Measurements from ENCODE around the gene EPB42.

DNA sequence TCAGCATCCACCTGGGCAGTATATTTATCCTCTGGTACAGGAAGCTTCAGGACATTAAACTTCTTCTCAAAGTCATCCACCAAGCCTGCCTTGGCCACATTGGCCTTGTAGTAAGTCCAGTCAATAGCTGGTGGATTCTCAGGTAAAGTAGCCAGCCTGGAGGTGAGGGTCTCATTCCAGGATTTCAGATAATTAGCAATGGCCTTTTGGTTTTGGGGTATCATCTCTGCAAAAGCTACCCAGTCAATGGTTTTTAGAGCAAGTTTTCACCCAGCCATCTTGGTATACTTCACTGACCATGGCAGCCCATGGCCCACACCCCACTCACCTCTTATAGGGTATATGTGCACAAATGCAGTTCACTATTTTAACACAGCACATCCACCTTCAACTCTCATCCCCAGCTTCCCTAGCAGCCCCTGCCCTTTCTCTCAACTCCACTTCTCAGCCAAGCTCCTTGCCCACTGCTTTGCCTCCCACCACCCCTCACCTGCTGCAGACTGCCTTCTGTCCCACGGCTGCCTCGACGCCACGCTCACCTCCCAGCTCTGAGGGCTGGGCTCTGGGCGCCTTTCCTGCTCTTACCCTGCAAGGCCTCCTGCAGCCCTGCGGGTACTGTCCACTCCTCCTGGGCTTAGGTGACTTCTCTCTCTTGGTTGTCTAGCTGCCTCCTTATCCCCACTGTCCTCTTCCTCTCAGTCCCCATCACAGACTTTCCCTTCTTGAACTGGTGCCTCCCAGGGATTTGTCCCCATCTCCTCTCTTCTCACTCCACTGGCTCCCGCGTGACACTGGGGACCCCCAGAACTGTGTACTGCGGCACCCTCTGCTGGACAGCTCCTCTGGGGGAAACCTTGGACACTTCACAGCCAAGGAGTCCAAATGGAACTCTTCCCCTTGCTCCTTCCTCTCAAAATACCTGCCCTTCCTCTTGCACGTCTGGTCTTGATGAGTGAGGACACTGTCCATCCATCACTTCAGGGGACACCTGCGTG is 47.6 kb upstream of the EPB42 start:
- TF ChIP-seq, protein P1, sequence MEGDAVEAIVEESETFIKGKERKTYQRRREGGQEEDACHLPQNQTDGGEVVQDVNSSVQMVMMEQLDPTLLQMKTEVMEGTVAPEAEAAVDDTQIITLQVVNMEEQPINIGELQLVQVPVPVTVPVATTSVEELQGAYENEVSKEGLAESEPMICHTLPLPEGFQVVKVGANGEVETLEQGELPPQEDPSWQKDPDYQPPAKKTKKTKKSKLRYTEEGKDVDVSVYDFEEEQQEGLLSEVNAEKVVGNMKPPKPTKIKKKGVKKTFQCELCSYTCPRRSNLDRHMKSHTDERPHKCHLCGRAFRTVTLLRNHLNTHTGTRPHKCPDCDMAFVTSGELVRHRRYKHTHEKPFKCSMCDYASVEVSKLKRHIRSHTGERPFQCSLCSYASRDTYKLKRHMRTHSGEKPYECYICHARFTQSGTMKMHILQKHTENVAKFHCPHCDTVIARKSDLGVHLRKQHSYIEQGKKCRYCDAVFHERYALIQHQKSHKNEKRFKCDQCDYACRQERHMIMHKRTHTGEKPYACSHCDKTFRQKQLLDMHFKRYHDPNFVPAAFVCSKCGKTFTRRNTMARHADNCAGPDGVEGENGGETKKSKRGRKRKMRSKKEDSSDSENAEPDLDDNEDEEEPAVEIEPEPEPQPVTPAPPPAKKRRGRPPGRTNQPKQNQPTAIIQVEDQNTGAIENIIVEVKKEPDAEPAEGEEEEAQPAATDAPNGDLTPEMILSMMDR (conservative IDR thresholded peaks at IDR 0.05; ENCODE audit: low read depth in 2 of 2): peak; percentile 62 to 82
- TF ChIP-seq, protein P2, sequence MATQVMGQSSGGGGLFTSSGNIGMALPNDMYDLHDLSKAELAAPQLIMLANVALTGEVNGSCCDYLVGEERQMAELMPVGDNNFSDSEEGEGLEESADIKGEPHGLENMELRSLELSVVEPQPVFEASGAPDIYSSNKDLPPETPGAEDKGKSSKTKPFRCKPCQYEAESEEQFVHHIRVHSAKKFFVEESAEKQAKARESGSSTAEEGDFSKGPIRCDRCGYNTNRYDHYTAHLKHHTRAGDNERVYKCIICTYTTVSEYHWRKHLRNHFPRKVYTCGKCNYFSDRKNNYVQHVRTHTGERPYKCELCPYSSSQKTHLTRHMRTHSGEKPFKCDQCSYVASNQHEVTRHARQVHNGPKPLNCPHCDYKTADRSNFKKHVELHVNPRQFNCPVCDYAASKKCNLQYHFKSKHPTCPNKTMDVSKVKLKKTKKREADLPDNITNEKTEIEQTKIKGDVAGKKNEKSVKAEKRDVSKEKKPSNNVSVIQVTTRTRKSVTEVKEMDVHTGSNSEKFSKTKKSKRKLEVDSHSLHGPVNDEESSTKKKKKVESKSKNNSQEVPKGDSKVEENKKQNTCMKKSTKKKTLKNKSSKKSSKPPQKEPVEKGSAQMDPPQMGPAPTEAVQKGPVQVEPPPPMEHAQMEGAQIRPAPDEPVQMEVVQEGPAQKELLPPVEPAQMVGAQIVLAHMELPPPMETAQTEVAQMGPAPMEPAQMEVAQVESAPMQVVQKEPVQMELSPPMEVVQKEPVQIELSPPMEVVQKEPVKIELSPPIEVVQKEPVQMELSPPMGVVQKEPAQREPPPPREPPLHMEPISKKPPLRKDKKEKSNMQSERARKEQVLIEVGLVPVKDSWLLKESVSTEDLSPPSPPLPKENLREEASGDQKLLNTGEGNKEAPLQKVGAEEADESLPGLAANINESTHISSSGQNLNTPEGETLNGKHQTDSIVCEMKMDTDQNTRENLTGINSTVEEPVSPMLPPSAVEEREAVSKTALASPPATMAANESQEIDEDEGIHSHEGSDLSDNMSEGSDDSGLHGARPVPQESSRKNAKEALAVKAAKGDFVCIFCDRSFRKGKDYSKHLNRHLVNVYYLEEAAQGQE (IDR thresholded peaks at IDR 0.05; ENCODE audit: unreplicated experiment): peak; percentile 53
- TF ChIP-seq EZH2phosphoT487 (IDR thresholded peaks at IDR 0.05; ENCODE audit: unreplicated experiment): no peak
- TF ChIP-seq ZNF331 (CRISPR knock-in tag; IDR thresholded peaks at IDR 0.05; ENCODE audit: low read depth): no peak
- no peak for TF ChIP-seq CREB1 (CRISPR knock-in tag; IDR thresholded peaks at IDR 0.05; ENCODE audit: low read depth)
- TF ChIP-seq POLR2AphosphoS5 (IDR thresholded peaks at IDR 0.05; ENCODE audit: low read depth): no peak
- no peak for TF ChIP-seq EZH2 (IDR thresholded peaks at IDR 0.05; ENCODE audit: low read depth, unreplicated experiment)
- TF ChIP-seq ZNF114 (CRISPR knock-in tag; IDR thresholded peaks at IDR 0.05): no peak
- no peak for TF ChIP-seq JUNB (IDR thresholded peaks at IDR 0.05; ENCODE audit: unreplicated experiment)
- TF ChIP-seq, protein P3, sequence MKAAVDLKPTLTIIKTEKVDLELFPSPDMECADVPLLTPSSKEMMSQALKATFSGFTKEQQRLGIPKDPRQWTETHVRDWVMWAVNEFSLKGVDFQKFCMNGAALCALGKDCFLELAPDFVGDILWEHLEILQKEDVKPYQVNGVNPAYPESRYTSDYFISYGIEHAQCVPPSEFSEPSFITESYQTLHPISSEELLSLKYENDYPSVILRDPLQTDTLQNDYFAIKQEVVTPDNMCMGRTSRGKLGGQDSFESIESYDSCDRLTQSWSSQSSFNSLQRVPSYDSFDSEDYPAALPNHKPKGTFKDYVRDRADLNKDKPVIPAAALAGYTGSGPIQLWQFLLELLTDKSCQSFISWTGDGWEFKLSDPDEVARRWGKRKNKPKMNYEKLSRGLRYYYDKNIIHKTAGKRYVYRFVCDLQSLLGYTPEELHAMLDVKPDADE (IDR thresholded peaks at IDR 0.05): no peak
- no peak for TF ChIP-seq STAT1 (IDR thresholded peaks at IDR 0.05; ENCODE audit: unreplicated experiment)
- TF ChIP-seq, protein P4, sequence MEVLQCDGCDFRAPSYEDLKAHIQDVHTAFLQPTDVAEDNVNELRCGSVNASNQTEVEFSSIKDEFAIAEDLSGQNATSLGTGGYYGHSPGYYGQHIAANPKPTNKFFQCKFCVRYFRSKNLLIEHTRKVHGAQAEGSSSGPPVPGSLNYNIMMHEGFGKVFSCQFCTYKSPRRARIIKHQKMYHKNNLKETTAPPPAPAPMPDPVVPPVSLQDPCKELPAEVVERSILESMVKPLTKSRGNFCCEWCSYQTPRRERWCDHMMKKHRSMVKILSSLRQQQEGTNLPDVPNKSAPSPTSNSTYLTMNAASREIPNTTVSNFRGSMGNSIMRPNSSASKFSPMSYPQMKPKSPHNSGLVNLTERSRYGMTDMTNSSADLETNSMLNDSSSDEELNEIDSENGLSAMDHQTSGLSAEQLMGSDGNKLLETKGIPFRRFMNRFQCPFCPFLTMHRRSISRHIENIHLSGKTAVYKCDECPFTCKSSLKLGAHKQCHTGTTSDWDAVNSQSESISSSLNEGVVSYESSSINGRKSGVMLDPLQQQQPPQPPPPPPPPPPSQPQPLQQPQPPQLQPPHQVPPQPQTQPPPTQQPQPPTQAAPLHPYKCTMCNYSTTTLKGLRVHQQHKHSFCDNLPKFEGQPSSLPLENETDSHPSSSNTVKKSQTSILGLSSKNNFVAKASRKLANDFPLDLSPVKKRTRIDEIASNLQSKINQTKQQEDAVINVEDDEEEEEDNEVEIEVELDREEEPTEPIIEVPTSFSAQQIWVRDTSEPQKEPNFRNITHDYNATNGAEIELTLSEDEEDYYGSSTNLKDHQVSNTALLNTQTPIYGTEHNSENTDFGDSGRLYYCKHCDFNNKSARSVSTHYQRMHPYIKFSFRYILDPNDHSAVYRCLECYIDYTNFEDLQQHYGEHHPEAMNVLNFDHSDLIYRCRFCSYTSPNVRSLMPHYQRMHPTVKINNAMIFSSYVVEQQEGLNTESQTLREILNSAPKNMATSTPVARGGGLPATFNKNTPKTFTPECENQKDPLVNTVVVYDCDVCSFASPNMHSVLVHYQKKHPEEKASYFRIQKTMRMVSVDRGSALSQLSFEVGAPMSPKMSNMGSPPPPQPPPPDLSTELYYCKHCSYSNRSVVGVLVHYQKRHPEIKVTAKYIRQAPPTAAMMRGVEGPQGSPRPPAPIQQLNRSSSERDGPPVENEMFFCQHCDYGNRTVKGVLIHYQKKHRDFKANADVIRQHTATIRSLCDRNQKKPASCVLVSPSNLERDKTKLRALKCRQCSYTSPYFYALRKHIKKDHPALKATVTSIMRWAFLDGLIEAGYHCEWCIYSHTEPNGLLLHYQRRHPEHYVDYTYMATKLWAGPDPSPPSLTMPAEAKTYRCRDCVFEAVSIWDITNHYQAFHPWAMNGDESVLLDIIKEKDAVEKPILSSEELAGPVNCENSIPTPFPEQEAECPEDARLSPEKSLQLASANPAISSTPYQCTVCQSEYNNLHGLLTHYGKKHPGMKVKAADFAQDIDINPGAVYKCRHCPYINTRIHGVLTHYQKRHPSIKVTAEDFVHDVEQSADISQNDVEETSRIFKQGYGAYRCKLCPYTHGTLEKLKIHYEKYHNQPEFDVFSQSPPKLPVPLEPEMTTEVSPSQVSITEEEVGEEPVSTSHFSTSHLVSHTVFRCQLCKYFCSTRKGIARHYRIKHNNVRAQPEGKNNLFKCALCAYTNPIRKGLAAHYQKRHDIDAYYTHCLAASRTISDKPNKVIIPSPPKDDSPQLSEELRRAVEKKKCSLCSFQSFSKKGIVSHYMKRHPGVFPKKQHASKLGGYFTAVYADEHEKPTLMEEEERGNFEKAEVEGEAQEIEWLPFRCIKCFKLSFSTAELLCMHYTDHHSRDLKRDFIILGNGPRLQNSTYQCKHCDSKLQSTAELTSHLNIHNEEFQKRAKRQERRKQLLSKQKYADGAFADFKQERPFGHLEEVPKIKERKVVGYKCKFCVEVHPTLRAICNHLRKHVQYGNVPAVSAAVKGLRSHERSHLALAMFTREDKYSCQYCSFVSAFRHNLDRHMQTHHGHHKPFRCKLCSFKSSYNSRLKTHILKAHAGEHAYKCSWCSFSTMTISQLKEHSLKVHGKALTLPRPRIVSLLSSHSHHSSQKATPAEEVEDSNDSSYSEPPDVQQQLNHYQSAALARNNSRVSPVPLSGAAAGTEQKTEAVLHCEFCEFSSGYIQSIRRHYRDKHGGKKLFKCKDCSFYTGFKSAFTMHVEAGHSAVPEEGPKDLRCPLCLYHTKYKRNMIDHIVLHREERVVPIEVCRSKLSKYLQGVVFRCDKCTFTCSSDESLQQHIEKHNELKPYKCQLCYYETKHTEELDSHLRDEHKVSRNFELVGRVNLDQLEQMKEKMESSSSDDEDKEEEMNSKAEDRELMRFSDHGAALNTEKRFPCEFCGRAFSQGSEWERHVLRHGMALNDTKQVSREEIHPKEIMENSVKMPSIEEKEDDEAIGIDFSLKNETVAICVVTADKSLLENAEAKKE (CRISPR knock-in tag; IDR thresholded peaks at IDR 0.05): no peak
